Duodenal mucosa (tissue), 2 donors: ENCODE results near the gene RAB15.

Source experiments
- H3K27ac ChIP-seq: one replicate; pipeline ENCODE4 v1.7.0; 2013; ENCODE audit warnings: low read depth, low read length
- H3K27me3 ChIP-seq, 2 donors: one replicate each; pipeline ENCODE4 v1.7.0; 2013; ENCODE audit warnings: low read length in 2 of 2, control low read depth in 1 of 2; ENCODE audit not compliant: insufficient read depth in 2 of 2, control insufficient read depth in 1 of 2
- H3K36me3 ChIP-seq, 2 donors: one replicate each; pipeline ENCODE4 v1.7.0; 2013; ENCODE audit warnings: low read length in 2 of 2, control low read depth in 1 of 2; ENCODE audit not compliant: insufficient read depth in 2 of 2, control insufficient read depth in 1 of 2
- H3K4me1 ChIP-seq, 2 donors: one replicate each; pipeline ENCODE4 v1.7.0; 2013; ENCODE audit warnings: low read length in 2 of 2, control low read depth in 1 of 2; ENCODE audit not compliant: insufficient read depth in 2 of 2, control insufficient read depth in 1 of 2
- H3K4me3 ChIP-seq, 2 donors: one replicate each; pipeline ENCODE4 v1.7.0; 2013; ENCODE audit warnings: low read length in 2 of 2, low read depth in 1 of 2
- H3K9ac ChIP-seq, 2 donors: one replicate each; pipeline ENCODE4 v1.7.0; 2013; ENCODE audit warnings: low read length in 2 of 2, low read depth in 1 of 2
- H3K9me3 ChIP-seq, 2 donors: one replicate each; pipeline ENCODE4 v1.7.0; 2013; ENCODE audit warnings: low read length in 2 of 2, control low read depth in 1 of 2; ENCODE audit not compliant: control insufficient read depth in 1 of 2

Gene RAB15

DNA sequence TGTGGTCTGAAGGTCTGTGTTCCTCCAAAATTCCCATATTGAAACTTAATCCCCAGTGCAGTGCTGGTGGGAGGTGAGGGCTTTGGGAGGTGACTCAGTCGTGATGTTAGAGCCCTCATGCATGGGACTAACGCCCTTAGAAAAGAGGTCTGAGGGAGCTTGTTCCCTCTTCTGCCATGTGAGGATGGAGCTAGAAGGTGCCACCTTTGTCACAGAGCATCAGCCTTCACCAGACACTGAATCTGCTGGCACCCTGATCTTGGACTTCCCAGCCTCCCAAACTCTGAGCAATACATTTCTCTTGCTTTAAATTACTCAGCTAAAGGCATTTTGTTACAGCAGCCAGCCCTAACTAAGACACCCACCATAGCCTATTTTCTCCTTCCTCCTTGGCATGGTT lies 13.9 kb downstream of the RAB15 start:
- peaks cover 9 to 10% of the 10 kb centered on the region in 2 donors for H3K4me1 ChIP-seq
- no peaks in the 10 kb centered on the region for H3K9me3 ChIP-seq
- H3K27ac ChIP-seq, result no peak overlapping the region
- H3K9ac ChIP-seq, result no peak overlapping the region
- H3K27me3 ChIP-seq, result no peaks in the 10 kb centered on the region
- H3K4me3 ChIP-seq, result no peak overlapping the region
- H3K36me3 ChIP-seq, result peaks cover 0 to 4% of the 10 kb centered on the region in 2 donors

DNA sequence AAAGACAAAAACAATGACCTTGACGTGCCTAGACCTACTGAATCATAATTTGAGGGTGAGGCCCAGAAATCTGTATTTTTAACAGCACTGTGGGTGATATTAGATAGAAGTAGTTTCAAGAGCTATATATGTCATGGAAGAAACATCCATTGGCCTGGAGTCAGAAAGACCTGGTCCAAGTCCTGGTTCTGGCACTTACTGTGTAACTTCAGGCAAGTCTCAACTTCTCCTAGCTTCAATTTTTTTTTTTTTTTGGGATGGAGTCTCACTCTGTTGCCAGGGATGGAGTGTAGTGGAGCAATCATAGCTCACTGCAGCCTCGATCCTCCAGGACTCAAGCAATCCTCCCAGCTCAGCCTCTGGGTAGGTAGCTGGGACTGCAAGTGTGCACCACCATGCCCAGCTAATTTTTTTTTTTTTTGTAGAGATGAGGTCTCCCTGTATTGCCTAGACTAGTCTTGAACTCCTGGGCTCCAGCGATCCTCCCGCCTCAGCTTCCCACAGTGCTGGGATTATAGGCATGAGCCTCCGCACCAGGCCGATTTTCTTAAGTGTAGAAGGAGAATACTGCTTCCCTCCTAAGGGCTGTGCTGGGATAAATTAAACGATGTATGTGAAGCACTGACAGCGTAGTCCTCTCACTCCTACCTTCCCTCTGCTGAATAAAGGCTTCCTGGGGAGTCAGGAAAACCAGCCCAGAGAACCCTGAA lies 15.3 kb downstream of the RAB15 start:
- peaks cover 0 to 8% of the 10 kb centered on the region in 2 donors for H3K36me3 ChIP-seq
- H3K9me3 ChIP-seq, result no peaks in the 10 kb centered on the region
- peaks cover 9 to 10% of the 10 kb centered on the region in 2 donors for H3K4me1 ChIP-seq
- no peaks in the 10 kb centered on the region for H3K27me3 ChIP-seq
- H3K9ac ChIP-seq, result no peak overlapping the region
- no peak overlapping the region for H3K4me3 ChIP-seq
- no peak overlapping the region for H3K27ac ChIP-seq

- no peak overlapping the region for H3K9ac ChIP-seq
- H3K9me3 ChIP-seq, result no peaks in the 10 kb centered on the region
- no peak overlapping the region for H3K27ac ChIP-seq
- no peak overlapping the region for H3K4me3 ChIP-seq
- no peaks in the 10 kb centered on the region for H3K27me3 ChIP-seq
- H3K4me1 ChIP-seq, result no peaks in the 10 kb centered on the region
- peaks cover 0 to 12% of the 10 kb centered on the region in 2 donors for H3K36me3 ChIP-seq
Measured at GRCh38 chr14:64955297-64955696, 16.8 kb downstream of the RAB15 start.

GRCh38 chr14:64954491-64955240 lies 17.5 kb downstream of the RAB15 start:
- Histone ChIP-seq H3K4me3 (no peak overlapping the region), H3K36me3 (peaks cover 0 to 12% of the 10 kb centered on the region in 2 donors), H3K9ac (no peak overlapping the region), H3K27me3 (no peaks in the 10 kb centered on the region), H3K9me3 (no peaks in the 10 kb centered on the region), H3K4me1 (no peaks in the 10 kb centered on the region), H3K27ac (no peak overlapping the region)

- Histone ChIP-seq H3K4me1 (peaks cover 4% of the 10 kb centered on the region in 2 donors), H3K9ac (no peak overlapping the region), H3K4me3 (no peak overlapping the region), H3K27ac (no peak overlapping the region), H3K27me3 (no peaks in the 10 kb centered on the region), H3K36me3 (peaks cover 0 to 12% of the 10 kb centered on the region in 2 donors), H3K9me3 (no peaks in the 10 kb centered on the region)
Measured at GRCh38 chr14:64953661-64954060, 18.5 kb downstream of the RAB15 start.

DNA sequence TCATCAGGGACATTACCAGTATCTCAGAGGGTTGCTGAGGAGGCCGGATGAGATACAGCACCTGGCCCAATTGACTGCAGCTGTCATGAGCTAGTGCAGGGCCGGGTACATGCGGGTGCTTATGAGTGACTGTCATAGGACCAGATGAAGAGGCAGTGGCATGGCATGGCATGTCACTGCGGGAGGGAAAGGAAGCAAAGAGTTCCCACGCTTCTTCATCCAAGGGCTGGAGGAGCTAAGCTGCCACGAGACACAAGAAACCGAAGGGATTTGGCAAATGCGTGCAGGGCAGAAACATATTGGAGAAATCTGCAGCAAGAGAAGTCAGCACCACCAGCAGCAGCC lies 18.9 kb downstream of the RAB15 start:
- no peaks in the 10 kb centered on the region for H3K9me3 ChIP-seq
- peaks cover 5 to 6% of the 10 kb centered on the region in 2 donors for H3K4me1 ChIP-seq
- H3K36me3 ChIP-seq, result peaks cover 0 to 12% of the 10 kb centered on the region in 2 donors
- H3K27me3 ChIP-seq, result no peaks in the 10 kb centered on the region
- no peak overlapping the region for H3K27ac ChIP-seq
- H3K9ac ChIP-seq, result no peak overlapping the region
- no peak overlapping the region for H3K4me3 ChIP-seq

DNA sequence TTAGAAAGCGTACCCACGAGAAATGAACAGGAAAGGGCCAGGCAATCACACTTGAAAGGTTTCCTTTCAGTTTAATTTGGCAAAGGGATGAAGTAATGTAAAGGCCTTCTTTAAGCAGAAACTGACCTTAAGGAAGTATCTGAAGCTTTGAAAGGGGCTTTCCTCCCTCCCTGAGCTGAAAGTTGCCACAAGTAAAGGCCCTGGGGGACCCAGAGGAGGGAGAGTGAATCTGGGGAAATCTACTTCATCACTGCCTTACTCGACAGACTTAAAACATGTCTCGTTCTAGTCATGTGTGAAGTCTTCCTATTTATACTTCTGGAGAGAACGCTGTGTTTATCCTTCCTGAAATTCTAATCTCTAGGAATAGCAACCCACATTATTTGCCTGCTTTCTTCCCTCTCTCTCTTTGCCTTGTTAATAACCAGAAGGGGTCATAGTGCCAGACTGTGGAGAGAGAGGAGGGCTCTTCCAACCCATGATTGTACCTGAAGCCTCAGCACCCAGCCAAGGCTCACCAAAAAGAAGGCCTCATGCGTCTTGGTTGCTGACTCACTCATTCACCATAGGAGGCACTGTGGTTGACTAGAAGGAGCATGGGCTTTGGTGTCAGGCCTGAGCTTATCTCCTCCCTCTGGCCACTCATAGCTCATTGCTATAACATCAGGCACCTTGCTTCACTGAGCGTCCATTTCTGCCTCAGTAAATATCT lies 19.4 kb downstream of the RAB15 start:
- Histone ChIP-seq H3K27me3 (no peaks in the 10 kb centered on the region), H3K9me3 (no peaks in the 10 kb centered on the region), H3K27ac (no peak overlapping the region), H3K9ac (no peak overlapping the region), H3K4me3 (no peak overlapping the region), H3K36me3 (peaks cover 0 to 12% of the 10 kb centered on the region in 2 donors), H3K4me1 (peaks cover 10 to 11% of the 10 kb centered on the region in 2 donors)

DNA sequence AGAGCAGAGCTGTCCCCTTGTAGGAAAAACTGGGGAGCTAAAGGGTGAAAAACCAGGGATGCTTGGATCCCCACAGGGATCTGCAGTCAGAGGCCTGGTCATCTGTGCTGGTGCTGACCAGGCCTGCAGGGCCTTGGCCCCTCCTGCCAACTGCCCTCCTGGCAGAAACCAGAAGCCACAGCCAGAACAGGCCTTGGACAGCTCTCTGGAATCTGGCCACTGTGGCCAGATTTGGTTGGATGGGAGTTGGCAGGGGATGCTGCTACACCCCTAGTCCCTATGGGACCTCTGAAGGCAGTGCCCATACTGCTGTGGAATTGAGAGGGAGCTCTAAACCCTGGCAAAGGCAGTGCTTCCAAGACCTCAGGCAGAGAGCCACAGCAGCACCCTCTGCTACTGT lies 20.4 kb downstream of the RAB15 start:
- Histone ChIP-seq H3K36me3 (peaks cover 0 to 8% of the 10 kb centered on the region in 2 donors), H3K4me3 (no peak overlapping the region), H3K9ac (no peak overlapping the region), H3K27me3 (no peaks in the 10 kb centered on the region), H3K9me3 (no peaks in the 10 kb centered on the region), H3K4me1 (peaks cover 18 to 21% of the 10 kb centered on the region in 2 donors), H3K27ac (no peak overlapping the region)

- H3K27ac ChIP-seq, result no peak overlapping the region
- H3K9ac ChIP-seq, result no peak overlapping the region
- no peaks in the 10 kb centered on the region for H3K9me3 ChIP-seq
- H3K27me3 ChIP-seq, result no peaks in the 10 kb centered on the region
- H3K36me3 ChIP-seq, result peaks cover 0 to 8% of the 10 kb centered on the region in 2 donors
- no peak overlapping the region for H3K4me3 ChIP-seq
- peaks cover 18 to 26% of the 10 kb centered on the region in 2 donors for H3K4me1 ChIP-seq
Measured at GRCh38 chr14:64951291-64951690, 20.8 kb downstream of the RAB15 start.

- Histone ChIP-seq H3K4me3 (no peak overlapping the region), H3K27me3 (no peaks in the 10 kb centered on the region), H3K27ac (no peak overlapping the region), H3K36me3 (peaks cover 0 to 8% of the 10 kb centered on the region in 2 donors), H3K9me3 (no peaks in the 10 kb centered on the region), H3K9ac (no peak overlapping the region), H3K4me1 (peaks cover 20 to 30% of the 10 kb centered on the region in 2 donors)
Measured at GRCh38 chr14:64950889-64951288, 21.2 kb downstream of the RAB15 start.
